HL-60 (cell line): ENCODE results near the gene NT5E.

Source experiments
- CTCF ChIP-seq: IDR thresholded peaks from one replicate; pipeline ENCODE4 v1.5.1; 2011; ENCODE audit warnings: low read length, control low read depth, inconsistent platforms; ENCODE audit not compliant: insufficient read depth
- POLR2AphosphoS5 ChIP-seq: IDR thresholded peaks from 2 replicates; pipeline ENCODE4 v1.6.1; 2012; ENCODE audit warnings: low read depth
- REST ChIP-seq: IDR thresholded peaks from 2 replicates; pipeline ENCODE4 v1.6.1; 2012; ENCODE audit warnings: low read depth; ENCODE audit not compliant: insufficient replicate concordance

- no peak for TF ChIP-seq CTCF
- no peak for TF ChIP-seq POLR2AphosphoS5
- TF ChIP-seq REST = no peak
Measured at GRCh38 chr6:85402922-85403321, 47.0 kb upstream of the NT5E start.
